ENCODE measurements around the gene CHRD.

DNA sequence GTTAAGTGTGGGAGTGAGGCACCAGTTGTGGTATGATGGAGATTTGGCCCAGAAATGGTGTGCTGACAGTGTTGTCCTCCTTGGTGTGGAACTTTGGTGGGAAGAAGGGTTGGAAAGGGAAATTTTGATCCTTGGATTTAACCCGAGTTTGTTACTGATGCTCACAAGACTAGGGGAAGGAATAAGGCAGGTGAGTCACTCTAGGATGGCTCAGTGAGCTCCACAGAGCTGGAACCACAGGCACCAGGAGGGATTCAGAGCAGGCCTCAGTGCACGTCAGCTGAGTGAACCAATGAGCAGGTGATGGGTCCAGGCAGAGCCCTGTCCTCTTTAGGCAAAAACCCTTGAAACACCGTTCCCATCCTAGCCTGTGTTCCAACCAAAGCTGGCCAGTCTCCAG, 11.4 kb downstream of the CHRD start:
- TF ChIP-seq POLR2AphosphoS5 (IDR thresholded peaks at IDR 0.05; ENCODE audit: borderline replicate concordance, low read depth, low read length) (no peak), EZH2 (IDR thresholded peaks at IDR 0.05) (no peak)

Measured in SK-N-MC (cell line).